ENCODE measurements around the gene LPAR1. TPM values are rescaled to one million over a fixed set of nuclear protein-coding genes. Genes with fewer than 3 reads are reported as not detected.

The LPAR1 gene
- total RNA-seq, 2 donors from 2014 or later: 20.2 to 48.2 TPM

- TF ChIP-seq, protein P1, sequence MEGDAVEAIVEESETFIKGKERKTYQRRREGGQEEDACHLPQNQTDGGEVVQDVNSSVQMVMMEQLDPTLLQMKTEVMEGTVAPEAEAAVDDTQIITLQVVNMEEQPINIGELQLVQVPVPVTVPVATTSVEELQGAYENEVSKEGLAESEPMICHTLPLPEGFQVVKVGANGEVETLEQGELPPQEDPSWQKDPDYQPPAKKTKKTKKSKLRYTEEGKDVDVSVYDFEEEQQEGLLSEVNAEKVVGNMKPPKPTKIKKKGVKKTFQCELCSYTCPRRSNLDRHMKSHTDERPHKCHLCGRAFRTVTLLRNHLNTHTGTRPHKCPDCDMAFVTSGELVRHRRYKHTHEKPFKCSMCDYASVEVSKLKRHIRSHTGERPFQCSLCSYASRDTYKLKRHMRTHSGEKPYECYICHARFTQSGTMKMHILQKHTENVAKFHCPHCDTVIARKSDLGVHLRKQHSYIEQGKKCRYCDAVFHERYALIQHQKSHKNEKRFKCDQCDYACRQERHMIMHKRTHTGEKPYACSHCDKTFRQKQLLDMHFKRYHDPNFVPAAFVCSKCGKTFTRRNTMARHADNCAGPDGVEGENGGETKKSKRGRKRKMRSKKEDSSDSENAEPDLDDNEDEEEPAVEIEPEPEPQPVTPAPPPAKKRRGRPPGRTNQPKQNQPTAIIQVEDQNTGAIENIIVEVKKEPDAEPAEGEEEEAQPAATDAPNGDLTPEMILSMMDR (IDR thresholded peaks at IDR 0.05): no peak
- no peak overlapping the region for H3K27ac ChIP-seq
- no peaks in the 10 kb centered on the region for H3K36me3 ChIP-seq
- H3K9me3 ChIP-seq: peaks cover 0 to 18% of the 10 kb centered on the region in 2 donors
- H3K4me1 ChIP-seq: no peaks in the 10 kb centered on the region
- H3K4me3 ChIP-seq: no peak overlapping the region
- H3K27me3 ChIP-seq: no peaks in the 10 kb centered on the region
- DNase-seq (ENCODE audit: low spot score): no peak
These were observed 88.1 kb downstream of the LPAR1 start for GRCh38 chr9:110950041-110950645.

DNA sequence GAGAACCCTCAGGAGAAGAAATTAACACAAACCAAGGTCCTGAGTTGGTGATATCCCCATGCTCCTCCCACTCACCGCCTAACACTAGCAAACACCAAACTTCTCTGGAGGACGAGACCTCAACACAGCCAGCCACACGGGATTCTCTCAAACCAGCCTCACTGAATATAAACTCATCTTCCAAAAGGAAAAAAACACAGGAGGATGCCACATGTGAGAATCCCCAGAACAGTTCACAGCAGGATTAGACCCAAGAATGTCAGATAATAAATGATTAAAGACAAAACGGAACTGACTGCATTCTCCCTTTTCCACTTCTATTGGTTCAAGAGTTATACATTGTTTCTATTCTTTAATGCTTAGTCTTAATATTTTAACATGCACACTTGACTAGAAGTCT, 89.2 kb downstream of the LPAR1 start:
- Histone ChIP-seq H3K27me3 (no peaks in the 10 kb centered on the region), H3K4me3 (no peak overlapping the region), H3K36me3 (no peaks in the 10 kb centered on the region), H3K27ac (no peak overlapping the region), H3K9me3 (peaks cover 0 to 8% of the 10 kb centered on the region in 2 donors), H3K4me1 (no peaks in the 10 kb centered on the region)
- TF ChIP-seq, protein P1 (IDR thresholded peaks at IDR 0.05): no peak
- no peak for DNase-seq (ENCODE audit: low spot score)

- H3K27ac ChIP-seq: no peak overlapping the region
- H3K27me3 ChIP-seq: no peaks in the 10 kb centered on the region
- no peaks in the 10 kb centered on the region for H3K4me1 ChIP-seq
- no peak for DNase-seq (ENCODE audit: low spot score)
- H3K4me3 ChIP-seq: no peak overlapping the region
- no peaks in the 10 kb centered on the region for H3K9me3 ChIP-seq
- TF ChIP-seq, protein P1 (IDR thresholded peaks at IDR 0.05): no peak
- no peaks in the 10 kb centered on the region for H3K36me3 ChIP-seq
These were observed 90.7 kb downstream of the LPAR1 start for GRCh38 chr9:110947491-110948044.

GRCh38 chr9:110942522-110942921, 95.7 kb downstream of the LPAR1 start:
- TF ChIP-seq, protein P1 (IDR thresholded peaks at IDR 0.05): no peak
- Histone ChIP-seq H3K27me3 (no peaks in the 10 kb centered on the region), H3K9me3 (no peaks in the 10 kb centered on the region), H3K4me1 (no peaks in the 10 kb centered on the region), H3K36me3 (peaks cover 8% of the 10 kb centered on the region), H3K27ac (no peak overlapping the region), H3K4me3 (no peak overlapping the region)
- DNase-seq (ENCODE audit: low spot score): no peak

- peaks cover 8% of the 10 kb centered on the region for H3K36me3 ChIP-seq
- DNase-seq (ENCODE audit: low spot score): no peak
- no peak overlapping the region for H3K4me3 ChIP-seq
- no peaks in the 10 kb centered on the region for H3K27me3 ChIP-seq
- no peaks in the 10 kb centered on the region for H3K4me1 ChIP-seq
- H3K27ac ChIP-seq: no peak overlapping the region
- TF ChIP-seq, protein P1 (IDR thresholded peaks at IDR 0.05): no peak
- no peaks in the 10 kb centered on the region for H3K9me3 ChIP-seq
These were observed 97.2 kb downstream of the LPAR1 start for GRCh38 chr9:110940951-110941557.
